IMR-90 (cell line): ENCODE data around the gene SHC4. TPM values are rescaled to one million over a fixed set of nuclear protein-coding genes. Genes with fewer than 3 reads are reported as not detected.

Experiments used
- ATAC-seq: fragments of 200-7000 bp; cut with Tn5 transposase; 2 replicates; pipeline ENCODE4 v1.9.1; 2020; ENCODE audit warnings: low read depth, mild to moderate bottlenecking, moderate library complexity
- BruUV-seq: library from RNA; stranded (reverse); fragments of 400-500 nt; replicated peaks from 2 replicates; lab custom pipeline; 2021; lab: Mats Ljungman, UMichigan
- CTCF ChIA-PET: fragments of 300-600 bp; formaldehyde crosslinking; extraction: SDS; loops from one replicate; lab custom pipeline; 2021; ENCODE audit warnings: antibody characterized with exemption; lab: Yijun Ruan, JAX
- POLR2A ChIA-PET: fragments of 300-600 bp; sonication (Branson Sonifier 250); formaldehyde crosslinking; loops from one replicate; lab custom pipeline; 2022; ENCODE audit warnings: antibody characterized with exemption; ENCODE audit not compliant: unreplicated experiment; lab: Charles Lee
- DNase-seq: peaks from one replicate; pipeline ENCODE4 v3.0.0; 2013
- H2AFZ ChIP-seq: replicated peaks from 2 replicates; pipeline ENCODE3; 2013; ENCODE audit warnings: low read length, mild to moderate bottlenecking; ENCODE audit not compliant: poor library complexity
- H2AK5ac ChIP-seq: 2 replicates; pipeline ENCODE4 v1.6.1; 2013; ENCODE audit warnings: low read depth, low read length, inconsistent platforms
- H2AK9ac ChIP-seq: replicated peaks from 2 replicates; pipeline ENCODE3; 2013; ENCODE audit warnings: mild to moderate bottlenecking, low read depth, low read length, moderate library complexity; ENCODE audit not compliant: poor library complexity
- H2BK120ac ChIP-seq: 2 replicates; pipeline ENCODE4 v1.6.1; 2013; ENCODE audit warnings: low read depth, low read length, inconsistent platforms
- H2BK15ac ChIP-seq: 3 replicates; pipeline ENCODE4 v1.6.1; 2013; ENCODE audit warnings: low read depth, low read length, inconsistent platforms
- H2BK20ac ChIP-seq: 2 replicates; pipeline ENCODE4 v1.6.1; 2013; ENCODE audit warnings: low read depth, mild to moderate bottlenecking, inconsistent platforms, low read length, moderate library complexity
- H2BK5ac ChIP-seq: 2 replicates; pipeline ENCODE4 v1.6.1; 2013; ENCODE audit warnings: mild to moderate bottlenecking, low read depth, low read length, inconsistent platforms; ENCODE audit not compliant: poor library complexity, severe bottlenecking
- H3K14ac ChIP-seq: replicated peaks from 2 replicates; pipeline ENCODE4 v1.6.1; 2013; ENCODE audit warnings: low read depth, low read length, inconsistent platforms
- H3K18ac ChIP-seq: 2 replicates; pipeline ENCODE4 v1.6.1; 2013; ENCODE audit warnings: low read depth, low read length, control low read depth
- H3K23ac ChIP-seq: 2 replicates; pipeline ENCODE4 v1.6.1; 2013; ENCODE audit warnings: low read depth, low read length, inconsistent platforms
- H3K27ac ChIP-seq: 2 replicates; pipeline ENCODE4 v1.5.1; 2013; ENCODE audit warnings: mild to moderate bottlenecking, control low read depth, low read length; ENCODE audit not compliant: insufficient read depth
- H3K27me3 ChIP-seq: 2 replicates; pipeline ENCODE4 v1.6.1; 2013; ENCODE audit warnings: low read length; ENCODE audit not compliant: control insufficient read depth, insufficient read depth
- H3K36me3 ChIP-seq: 2 replicates; pipeline ENCODE4 v1.6.1; 2013; ENCODE audit warnings: low read length, mixed read lengths; ENCODE audit not compliant: control insufficient read depth, insufficient read depth
- H3K4ac ChIP-seq: 2 replicates; pipeline ENCODE4 v1.6.1; 2013; ENCODE audit warnings: low read depth, low read length, inconsistent platforms
- H3K4me1 ChIP-seq: 2 replicates; pipeline ENCODE4 v1.6.1; 2013; ENCODE audit warnings: low read length, mixed read lengths; ENCODE audit not compliant: control insufficient read depth, insufficient read depth
- H3K4me2 ChIP-seq: 2 replicates; pipeline ENCODE4 v1.6.1; 2013; ENCODE audit warnings: low read depth, mild to moderate bottlenecking, control low read depth, low read length, moderate library complexity
- H3K4me3 ChIP-seq: 2 replicates; pipeline ENCODE4 v1.5.1; 2013; ENCODE audit warnings: low read depth, mild to moderate bottlenecking, control low read depth, low read length, moderate library complexity; ENCODE audit not compliant: insufficient read depth
- H3K56ac ChIP-seq: 2 replicates; pipeline ENCODE4 v1.6.1; 2013; ENCODE audit warnings: low read length, inconsistent platforms; ENCODE audit not compliant: insufficient read depth; ENCODE audit errors: extremely low read depth
- H3K79me1 ChIP-seq, 2 experiments: 2 replicates each; pipeline ENCODE4 v1.6.1; 2013; ENCODE audit warnings: low read length in 2 of 2, inconsistent platforms in 1 of 2, low read depth in 1 of 2
- H3K9ac ChIP-seq: 2 replicates; pipeline ENCODE4 v1.6.1; 2013; ENCODE audit warnings: low read depth, low read length, control low read depth
- H3K9me1 ChIP-seq: 2 replicates; pipeline ENCODE4 v1.6.1; 2013; ENCODE audit warnings: low read length, inconsistent platforms; ENCODE audit not compliant: insufficient read depth
- H3K9me3 ChIP-seq: 2 replicates; pipeline ENCODE4 v1.6.1; 2013; ENCODE audit warnings: low read length; ENCODE audit not compliant: control insufficient read depth, insufficient read depth
- H4K20me1 ChIP-seq: 2 replicates; pipeline ENCODE4 v1.6.1; 2013; ENCODE audit warnings: low read length, inconsistent platforms; ENCODE audit not compliant: insufficient read depth
- H4K5ac ChIP-seq: 2 replicates; pipeline ENCODE4 v1.6.1; 2013; ENCODE audit warnings: mild to moderate bottlenecking, low read depth, low read length, control low read depth
- H4K8ac ChIP-seq, 2 experiments: 2 replicates each; pipeline ENCODE4 v1.6.1; 2013; ENCODE audit warnings: low read depth in 2 of 2, low read length in 2 of 2, control low read depth in 1 of 2, inconsistent platforms in 1 of 2
- H4K91ac ChIP-seq: 2 replicates; pipeline ENCODE4 v1.6.1; 2013; ENCODE audit warnings: low read depth, low read length, inconsistent platforms; ENCODE audit not compliant: insufficient read depth
- BHLHE40 ChIP-seq: fragments of 150-350 bp; IDR thresholded peaks from 2 replicates; pipeline ENCODE4 v1.6.1; 2016; ENCODE audit warnings: mild to moderate bottlenecking, low read depth, low read length
- MAZ ChIP-seq: IDR thresholded peaks from 2 replicates; pipeline ENCODE4 v1.6.1; 2012; ENCODE audit warnings: low read depth, mild to moderate bottlenecking, low read length, improper control_type of control experiment, moderate library complexity, borderline replicate concordance
- POLR2A ChIP-seq: IDR thresholded peaks from 2 replicates; pipeline ENCODE4 v1.6.1; 2012; ENCODE audit warnings: mild to moderate bottlenecking, low read depth, low read length
- RAD21 ChIP-seq: IDR thresholded peaks from 2 replicates; pipeline ENCODE4 v1.6.1; 2012; ENCODE audit warnings: low read length, improper control_type of control experiment
- RCOR1 ChIP-seq: IDR thresholded peaks from 2 replicates; pipeline ENCODE4 v1.6.1; 2012; ENCODE audit warnings: mild to moderate bottlenecking, low read length, improper control_type of control experiment; ENCODE audit not compliant: insufficient replicate concordance
- WGBS, 2 experiments: methylation state at CpG; one replicate each; pipeline versions ENCODE4 v1.1.5 to v1.1.7; 2013; ENCODE audit warnings: missing lambda C conversion rate in 2 of 2; ENCODE audit not compliant: insufficient read length in 1 of 2; ENCODE audit errors: extremely low coverage in 2 of 2; 5-methylcytosine and 5-hydroxymethylcytosine counted together
- dilution Hi-C: fragments of 300-500 bp; cut with HindIII; formaldehyde crosslinking; loops from one replicate; pipeline ENCODE4 v1.14.3; 2018; ENCODE audit warnings: low sequenced_read_pairs; ENCODE audit not compliant: unreplicated experiment
- in situ Hi-C: fragments of 300-500 bp; cut with MboI; formaldehyde crosslinking; loops from 3 replicates; pipeline ENCODE4 v1.14.3; 2019; ENCODE audit warnings: low sequenced_read_pairs, inconsistent platforms, mixed read lengths
- intact Hi-C: fragments of 100-400 bp; cut with micrococcal nuclease; formaldehyde crosslinking; loops from 2 replicates; pipeline ENCODE4 v1.10.0; 2022
- polyA plus RNA-seq, 3 experiments: library from polyadenylated mRNA; depleted of rRNA; stranded (reverse); fragments of >200 nt; gene quantifications; 2 replicates each; pipeline ENCODE4 v1.2.3, GENCODE V29; 2012; ENCODE audit warnings: low replicate concordance in 1 of 3
- total RNA-seq: library from RNA; depleted of rRNA; stranded (reverse); fragments of >200 nt; gene quantifications from 2 replicates; pipeline ENCODE4 v1.2.3, GENCODE V29; 2012

Gene SHC4
- total and polyA plus RNA-seq, 2 of the 4 experiments (the other 2 are of a cell fraction): 0.91 to 2.7 TPM

GRCh38 chr15:48845123-48845522, 118.6 kb downstream of the SHC4 start:
- no CpG with 5 or more reads among the region's 1 CpG for WGBS, 2 experiments
- H4K20me1 ChIP-seq: no peaks in the 10 kb centered on the region
- H3K9ac ChIP-seq: no peak overlapping the region
- no TSS peak for BruUV-seq
- H4K8ac ChIP-seq: no peak overlapping the region
- no peak overlapping the region for H4K91ac ChIP-seq
- DNase-seq: no peak
- H3K9me3 ChIP-seq: no peaks in the 10 kb centered on the region
- H2AK9ac ChIP-seq: no peak overlapping the region
- no peak for ATAC-seq
- peaks cover 2% of the 10 kb centered on the region; the same call in 1 of the 2 replicates for H3K36me3 ChIP-seq
- no peak overlapping the region for H2BK5ac ChIP-seq
- H3K4ac ChIP-seq: no peak overlapping the region
- no peak overlapping the region for H3K4me3 ChIP-seq
- no peak overlapping the region for H2BK120ac ChIP-seq
- H2BK15ac ChIP-seq: no peak overlapping the region
- in situ Hi-C loops: no loop called here
- H2AK5ac ChIP-seq: no peak overlapping the region
- H2BK20ac ChIP-seq: no peak overlapping the region
- no peak for TF ChIP-seq BHLHE40
- TF ChIP-seq POLR2A: no peak
- TF ChIP-seq RAD21: no peak
- TF ChIP-seq MAZ: no peak
- TF ChIP-seq RCOR1: no peak
- no peak overlapping the region for H2AFZ ChIP-seq
- POLR2A ChIA-PET: no interaction called here
- no peaks in the 10 kb centered on the region for H3K27me3 ChIP-seq
- no peak overlapping the region for H3K4me2 ChIP-seq
- H3K23ac ChIP-seq: no peak overlapping the region
- H3K18ac ChIP-seq: no peak overlapping the region
- dilution Hi-C loops: no loop called here
- no peak overlapping the region for H3K27ac ChIP-seq
- H3K9me1 ChIP-seq: no peaks in the 10 kb centered on the region
- no peaks in the 10 kb centered on the region for H3K4me1 ChIP-seq
- no peak overlapping the region for H3K56ac ChIP-seq
- no peak overlapping the region for H3K14ac ChIP-seq
- intact Hi-C loops: no loop called here
- CTCF ChIA-PET: no interaction called here
- no peak overlapping the region for H4K5ac ChIP-seq
- H3K79me1 ChIP-seq: no peaks in the 10 kb centered on the region
